ENCODE results near the gene OSER1. TPM values are rescaled to one million over a fixed set of nuclear protein-coding genes. Genes with fewer than 3 reads are reported as not detected.
"Not testable (repeated sequence)": the region's sequence is repeated elsewhere in the genome, so short reads cannot be mapped to it uniquely, and the experiment has no call there.

Gene OSER1
- total RNA-seq, 1 donor from 2014 or later = 32.8 TPM

DNA sequence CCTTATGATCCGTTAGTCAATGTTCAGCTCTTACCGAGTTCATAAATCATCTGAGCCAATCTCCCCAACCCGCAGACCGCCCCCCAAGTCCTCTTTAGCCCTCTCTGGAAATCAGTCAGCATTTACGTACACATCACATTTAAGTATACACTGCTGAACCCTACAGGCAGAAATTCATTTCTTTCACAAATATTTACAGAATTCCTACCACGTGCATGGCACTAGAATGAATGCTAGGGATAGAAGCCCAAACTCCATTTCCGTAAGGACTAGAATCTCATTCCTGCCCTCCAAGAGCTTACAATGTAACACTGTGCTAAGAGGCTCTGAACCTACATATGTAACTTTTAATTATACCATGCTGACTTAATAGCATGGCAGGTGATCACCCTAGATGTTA, 1.8 kb downstream of the OSER1 start:
- intact Hi-C loops (cut with DNase I) = no loop called here
- ATAC-seq (ENCODE audit: poor library complexity) = no peak
- DNase-seq = no peak

DNA sequence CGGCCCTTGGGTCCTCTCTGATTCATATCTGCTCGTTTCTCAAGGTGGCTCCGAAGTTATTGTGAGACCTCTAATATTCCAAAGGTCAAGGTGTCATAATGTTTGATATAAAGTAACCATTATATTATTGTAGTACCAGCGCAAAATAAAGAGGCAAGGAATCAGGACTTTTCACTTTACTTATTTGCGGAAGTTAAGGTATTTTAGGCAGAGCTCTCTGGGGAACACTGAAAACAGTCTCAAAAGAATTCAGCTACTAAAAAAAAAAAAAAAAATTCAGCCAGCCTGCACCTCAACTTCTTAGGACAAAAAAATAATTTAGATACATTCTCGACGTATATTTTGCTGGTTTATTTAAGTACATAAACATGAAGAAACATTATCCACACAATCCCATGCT, 2.4 kb downstream of the OSER1 start:
- no peak for DNase-seq
- intact Hi-C loops (cut with DNase I) = no loop called here
- ATAC-seq (ENCODE audit: poor library complexity) = no peak

GRCh38 chr20:44207126-44207723, 3.3 kb downstream of the OSER1 start:
- intact Hi-C loops (cut with DNase I) = no loop called here
- DNase-seq (no peak), ATAC-seq (ENCODE audit: poor library complexity) (no peak)

DNA sequence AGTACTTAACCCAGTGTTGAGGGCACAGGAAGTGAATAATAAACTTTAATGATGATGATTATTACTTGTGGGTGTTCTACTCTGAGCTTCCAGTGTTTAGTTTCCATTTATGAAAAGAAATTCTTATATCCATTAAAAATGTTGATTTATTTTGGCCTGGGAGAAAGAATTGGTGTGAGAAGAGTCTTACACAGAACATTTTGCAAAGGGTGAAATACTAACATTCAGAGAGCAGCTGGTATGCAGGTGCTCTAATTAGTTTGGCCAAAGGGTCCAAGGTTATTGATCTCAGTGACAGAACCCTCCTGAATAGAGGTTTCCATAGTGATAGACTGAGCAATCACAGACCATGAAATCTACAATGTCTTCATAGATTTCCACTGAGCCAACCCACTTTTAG, 4.4 kb downstream of the OSER1 start:
- intact Hi-C loops (cut with DNase I) = no loop called here

DNA sequence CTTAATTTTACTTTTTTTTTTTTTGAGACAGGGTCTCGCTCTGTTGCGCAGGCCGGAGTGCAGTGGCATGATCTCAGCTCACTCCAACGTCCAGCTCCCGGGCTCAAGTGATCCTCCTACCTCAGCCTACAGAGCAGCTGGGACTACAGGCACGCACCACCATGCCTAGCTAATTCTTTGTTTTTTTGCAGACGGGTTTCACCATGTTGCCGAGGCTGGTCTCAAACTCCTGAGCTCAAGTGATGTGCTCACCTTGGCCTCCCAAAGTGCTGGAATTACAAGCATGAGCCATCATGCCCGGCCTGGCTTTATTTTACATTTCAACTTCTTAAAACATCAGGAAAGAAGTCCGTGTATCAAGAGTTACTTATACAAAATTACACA, 5.7 kb downstream of the OSER1 start:
- no peak for ATAC-seq (ENCODE audit: poor library complexity)
- intact Hi-C loops (cut with DNase I) = no loop called here
- DNase-seq = no peak

More for the DNA sequence above, 4.4 kb downstream of the OSER1 start:
- ATAC-seq (ENCODE audit: poor library complexity) = no peak
- DNase-seq = no peak

GRCh38 chr20:44204156-44204831, 6.3 kb downstream of the OSER1 start:
- no peak for DNase-seq
- intact Hi-C loops (cut with DNase I) = no loop called here
- ATAC-seq (ENCODE audit: poor library complexity) = peak; percentile 47

- DNase-seq (no peak), ATAC-seq (ENCODE audit: poor library complexity) (peak; percentile 85)
- intact Hi-C loops (cut with DNase I) = no loop called here
Observed at GRCh38 chr20:44203161-44203560, 7.4 kb downstream of the OSER1 start.

DNA sequence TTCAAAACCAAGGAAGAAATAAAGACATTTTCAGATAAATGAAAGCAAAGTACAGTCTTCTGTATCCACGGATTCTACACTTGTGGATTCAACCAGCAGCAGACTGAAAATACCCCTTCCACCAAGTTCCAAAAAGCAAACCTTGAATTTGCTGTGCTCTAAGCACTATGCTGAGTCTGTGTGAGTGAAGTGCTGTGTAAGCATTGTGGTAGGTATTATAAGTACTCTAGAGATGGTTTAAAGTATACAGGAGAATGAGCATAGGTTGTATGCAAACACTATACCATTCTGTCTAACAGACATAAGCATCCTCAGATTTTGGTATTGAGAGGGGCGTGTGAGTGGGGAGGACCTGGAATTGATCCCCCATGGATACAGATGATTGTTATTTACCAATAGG, 9.6 kb downstream of the OSER1 start:
- ATAC-seq (ENCODE audit: poor library complexity) (no peak), DNase-seq (no peak)
- intact Hi-C loops (cut with DNase I) = no loop called here

DNA sequence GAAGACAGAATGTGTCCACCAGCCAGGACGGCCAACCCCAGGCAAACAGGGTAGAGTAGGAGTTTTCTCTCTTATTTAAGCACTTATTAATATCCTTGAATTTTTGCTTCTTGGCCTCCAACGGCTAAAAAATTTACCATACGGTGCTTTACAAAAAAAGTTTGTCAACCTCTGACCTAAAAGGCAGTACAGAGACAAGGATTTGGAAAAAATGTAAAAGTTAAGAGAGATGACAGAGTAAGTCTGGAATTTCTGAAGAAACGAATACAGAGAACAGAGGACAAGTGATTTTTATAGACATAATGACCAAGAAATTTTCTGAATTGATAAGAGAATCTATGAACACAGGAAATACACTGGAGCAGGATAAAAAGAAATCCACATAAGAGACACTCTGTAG, 10.2 kb downstream of the OSER1 start:
- no peak for ATAC-seq (ENCODE audit: poor library complexity)
- no peak for DNase-seq
- intact Hi-C loops (cut with DNase I) = no loop called here

DNA sequence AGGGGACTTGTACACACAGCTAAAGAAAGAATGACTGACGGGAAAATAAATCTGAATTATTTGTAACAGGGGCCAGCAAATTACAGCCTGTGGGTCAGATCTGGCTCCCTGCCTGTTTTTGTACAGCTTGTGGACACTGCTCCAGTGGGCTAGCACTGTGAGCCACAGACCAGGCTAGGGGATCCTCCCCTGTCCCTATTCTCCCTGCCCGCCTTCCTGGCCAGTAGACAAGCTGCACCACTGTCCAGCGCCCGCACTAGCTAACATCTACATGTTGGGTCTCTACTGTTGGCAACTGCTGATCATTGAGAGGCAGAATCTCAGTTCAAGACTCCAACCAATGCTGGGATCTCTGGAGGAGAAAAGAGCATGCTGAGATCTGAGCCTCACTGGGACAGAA, 10.7 kb downstream of the OSER1 start:
- ATAC-seq (ENCODE audit: poor library complexity) = no peak
- intact Hi-C loops (cut with DNase I) = no loop called here
- no peak for DNase-seq

GRCh38 chr20:44198872-44199271, 11.7 kb downstream of the OSER1 start:
- intact Hi-C loops (cut with DNase I) = no loop called here

GRCh38 chr20:44196271-44196670, 14.3 kb downstream of the OSER1 start:
- ATAC-seq (ENCODE audit: poor library complexity) = no peak

More at GRCh38 chr20:44198872-44199271, 11.7 kb downstream of the OSER1 start:
- ATAC-seq (ENCODE audit: poor library complexity) (no peak), DNase-seq (no peak)

DNA sequence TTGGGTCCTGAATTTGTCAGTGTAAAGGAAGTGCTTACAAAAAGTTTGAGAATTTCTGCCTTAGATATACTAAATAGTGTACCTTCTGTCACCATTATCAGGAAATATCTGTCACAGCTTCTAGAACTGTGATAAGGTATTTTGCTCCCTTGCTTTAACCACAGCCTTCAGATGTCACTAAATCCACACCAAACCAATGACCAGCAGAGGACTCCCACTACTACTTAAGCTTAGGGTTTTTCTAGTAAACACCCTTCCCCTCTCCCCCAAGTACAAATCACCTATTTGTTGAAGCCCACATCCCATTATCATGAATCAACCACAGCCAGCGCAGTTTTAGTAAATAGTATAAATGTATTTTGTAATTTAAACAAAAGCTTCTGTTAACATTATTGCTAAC, 15.0 kb downstream of the OSER1 start:
- intact Hi-C loops (cut with DNase I) = no loop called here
- DNase-seq (no peak), ATAC-seq (ENCODE audit: poor library complexity) (no peak)

More at GRCh38 chr20:44196271-44196670, 14.3 kb downstream of the OSER1 start:
- DNase-seq = no peak
- intact Hi-C loops (cut with DNase I) = no loop called here

- intact Hi-C loops (cut with DNase I) = no loop called here
- DNase-seq = no peak
- ATAC-seq (ENCODE audit: poor library complexity) = no peak
Observed at GRCh38 chr20:44193801-44194200, 16.8 kb downstream of the OSER1 start.

DNA sequence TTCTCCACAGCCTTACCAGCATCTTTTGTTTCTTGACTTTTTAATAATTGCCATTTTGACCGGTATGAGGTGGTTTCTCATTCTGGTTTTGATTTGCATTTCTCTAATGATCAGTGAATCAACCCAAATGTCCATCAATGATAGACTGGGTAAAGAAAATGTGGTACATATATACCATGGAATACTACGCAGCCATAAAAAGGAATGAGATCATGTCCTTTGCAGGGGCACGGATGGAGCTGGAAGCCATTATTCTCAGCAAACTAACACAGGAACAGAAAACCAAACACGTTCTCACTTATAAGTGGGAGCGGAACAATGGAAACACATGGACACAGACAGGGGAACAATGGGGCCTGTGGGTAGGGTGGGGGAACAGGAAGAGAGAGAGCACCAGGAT, 18.9 kb downstream of the OSER1 start:
- not testable (repeated sequence) for DNase-seq; ATAC-seq (ENCODE audit: poor library complexity)
- intact Hi-C loops (cut with DNase I) = loop anchor here (2.0 kb wide), 1 partner anchor 75 kb away; no protein-coding TSS in a partner anchor

GRCh38 chr20:44190197-44190852, 20.2 kb downstream of the OSER1 start:
- intact Hi-C loops (cut with DNase I) = loop anchor here (2.0 kb wide), 1 partner anchor 74 kb away; no protein-coding TSS in a partner anchor
- not testable (repeated sequence) for ATAC-seq (ENCODE audit: poor library complexity); DNase-seq

GRCh38 chr20:44188752-44189151, 21.8 kb downstream of the OSER1 start:
- ATAC-seq (ENCODE audit: poor library complexity) = peak; percentile 32
- no peak for DNase-seq
- intact Hi-C loops (cut with DNase I) = no loop called here

DNA sequence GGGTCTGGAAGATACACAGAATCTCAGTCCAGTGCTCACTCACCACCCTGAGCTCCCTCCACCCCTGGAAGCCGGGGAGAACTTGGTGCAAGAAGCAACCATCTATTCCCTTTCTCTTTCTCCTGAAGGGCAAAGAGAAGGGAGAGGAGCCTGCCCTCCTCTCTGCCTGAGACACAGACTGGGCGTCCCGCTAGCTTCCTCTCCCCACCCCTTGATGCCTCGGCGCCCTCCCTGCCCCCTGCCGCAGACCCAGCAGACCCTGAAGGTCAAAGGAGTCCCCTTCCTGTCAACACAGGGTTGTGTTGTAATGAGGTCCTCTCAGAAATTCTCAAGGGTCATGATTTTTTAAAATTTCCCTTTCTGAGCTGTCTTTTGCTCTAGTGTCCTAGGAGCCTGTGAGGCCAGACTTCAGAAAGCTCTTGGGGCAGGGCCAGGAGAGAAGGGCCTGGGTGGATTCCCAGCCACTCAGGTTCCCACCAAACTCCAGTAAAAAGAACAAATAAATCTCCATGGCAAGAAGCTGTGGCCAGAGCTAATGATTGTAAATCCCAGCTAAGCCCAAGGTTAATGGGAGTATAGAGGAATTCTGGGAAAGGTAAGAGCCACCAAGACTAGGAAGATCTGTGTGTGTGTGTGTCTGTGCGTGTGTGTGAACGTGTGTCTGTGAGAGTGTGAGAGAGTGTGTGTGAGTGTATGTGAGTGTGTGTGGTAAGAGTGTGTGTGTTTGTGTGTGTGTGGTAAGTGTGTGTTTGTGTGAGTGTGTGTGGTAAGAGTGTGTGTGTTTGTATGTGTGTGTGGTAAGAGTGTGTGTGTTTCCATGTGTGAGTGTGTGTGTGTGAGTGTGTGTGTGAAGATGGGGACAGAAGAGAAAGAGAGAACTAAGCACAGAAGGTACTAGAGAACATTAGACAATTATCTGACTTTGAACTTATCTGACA, 22.5 kb downstream of the OSER1 start:
- DNase-seq (no peak), ATAC-seq (ENCODE audit: poor library complexity) (peak; percentile 28)
- intact Hi-C loops (cut with DNase I) = no loop called here

Measured in Right ventricle myocardium superior (tissue), 1 donor.